ENCODE data around the gene STK32B. TPM values are rescaled to one million over a fixed set of nuclear protein-coding genes. Genes with fewer than 3 reads are reported as not detected.

The STK32B gene
- total and polyA plus RNA-seq, 2 experiments from 2014 or later, result 0.71 to 2.3 TPM

- TF ChIP-seq ZNF462 (CRISPR knock-in tag; IDR thresholded peaks at IDR 0.05), result no peak
Measured at GRCh38 chr4:5200513-5200912, 149.2 kb downstream of the STK32B start (continued).

- H3K27me3 Mint-ChIP-seq (ENCODE audit: insufficient read depth, low read depth, poor library complexity), result peaks cover 9% of the 10 kb centered on the region
- no peak overlapping the region for H2AFZ ChIP-seq
- H3K27ac Mint-ChIP-seq, result no peak overlapping the region
- H3K4me2 ChIP-seq, result no peak overlapping the region
- peaks cover 10% of the 10 kb centered on the region for H3K9me2 ChIP-seq (ENCODE audit: insufficient read depth)
- peaks cover 34% of the 10 kb centered on the region for H3K4me1 Mint-ChIP-seq
- peaks cover 24% of the 10 kb centered on the region; the same call in 2 of the 3 replicates for H3K36me3 Mint-ChIP-seq (ENCODE audit: low read depth)
- ATAC-seq (no peak), DNase-seq (ENCODE audit: low spot score) (no peak)
- no peak for TF ChIP-seq CTCF (conservative IDR thresholded peaks at IDR 0.05; ENCODE audit: low read depth in 2 of 2)
- no peak for TF ChIP-seq STAT1 (IDR thresholded peaks at IDR 0.05; ENCODE audit: unreplicated experiment)
- TF ChIP-seq ZNF331 (CRISPR knock-in tag; IDR thresholded peaks at IDR 0.05; ENCODE audit: low read depth), result no peak
- H3K27me3 ChIP-seq (ENCODE audit: insufficient read depth), result no peaks in the 10 kb centered on the region
- peaks cover 23% of the 10 kb centered on the region for H3K9me3 Mint-ChIP-seq
- H4K20me1 ChIP-seq (replicated peaks; ENCODE audit: insufficient read depth), result no peaks in the 10 kb centered on the region
- no peaks in the 10 kb centered on the region for H3K36me3 ChIP-seq (ENCODE audit: insufficient read depth)
- H3K4me1 ChIP-seq (ENCODE audit: insufficient read depth), result peaks cover 28% of the 10 kb centered on the region
- H3K79me2 ChIP-seq (replicated peaks; ENCODE audit: insufficient read depth), result no peaks in the 10 kb centered on the region
- no peaks in the 10 kb centered on the region for H3F3A ChIP-seq (replicated peaks; ENCODE audit: low read depth)
- no peak overlapping the region for H3K4me3 ChIP-seq
- no peak overlapping the region for H3K4me3 Mint-ChIP-seq
- H3K27ac ChIP-seq (ENCODE audit: low read depth), result no peak overlapping the region
Measured at GRCh38 chr4:5203309-5203992, 152.2 kb downstream of the STK32B start.
